NCI-H1417 (cell line): ENCODE data around the gene SLC31A1.

Source experiments
- DNase-seq, 3 experiments: peaks; one replicate each; lab custom pipeline; 2025; lab: John Stamatoyannopoulos, UW

SLC31A1 gene

GRCh38 chr9:113221003-113221799 is at the start of gene SLC31A1, which contains the start of gene FKBP15:
SLC31A1 (plus strand) TSS chr9:113221544; CDS start chr9:113256149, 34,605 bp downstream.
FKBP15 (minus strand) TSS chr9:113221277; CDS start chr9:113221243, 34 bp downstream.
- peak; percentile 91 to 99 (median 99) for DNase-seq

DNA sequence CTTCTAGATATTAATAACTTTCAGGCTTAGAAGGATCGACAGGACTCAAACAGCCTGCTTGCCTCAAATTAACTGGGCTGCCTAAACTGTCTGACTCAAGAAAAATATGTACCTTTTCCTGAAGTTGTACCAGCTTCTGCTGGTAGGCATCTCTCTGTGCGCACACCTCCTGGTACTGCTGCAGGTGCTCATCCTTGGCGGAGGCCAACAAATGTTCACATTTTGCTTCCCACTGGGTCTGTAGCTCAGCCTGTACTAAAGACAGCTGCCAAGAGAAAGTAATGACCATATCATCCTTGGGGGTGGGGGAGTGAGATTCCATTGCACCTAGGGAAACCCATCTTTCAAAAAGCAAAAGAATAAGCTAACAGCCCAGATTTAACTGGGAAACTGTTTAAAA is 48.0 kb upstream of the SLC31A1 start:
- DNase-seq = no peak

GRCh38 chr9:113176803-113177202 is 44.5 kb upstream of the SLC31A1 start:
- no peak for DNase-seq

GRCh38 chr9:113177251-113177650 is 44.1 kb upstream of the SLC31A1 start:
- no peak for DNase-seq

DNA sequence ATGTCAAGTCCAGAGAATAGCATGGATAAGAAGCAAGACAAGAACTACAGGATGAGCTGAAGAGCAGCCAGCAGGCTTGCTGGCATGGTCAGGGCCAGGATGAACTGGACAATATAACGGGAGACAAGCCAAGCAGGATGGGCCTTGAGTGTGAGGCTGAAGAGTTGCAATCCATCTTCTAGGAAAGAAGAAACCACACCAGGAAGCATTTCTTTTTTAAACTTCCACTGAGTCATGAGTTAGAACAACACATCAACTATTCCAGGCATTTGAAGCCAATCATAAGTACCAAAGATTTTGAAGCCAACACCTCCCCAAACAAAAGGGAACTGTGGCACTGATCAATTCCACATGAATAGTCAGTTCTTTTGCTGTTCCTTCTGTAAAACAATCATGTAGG is 43.3 kb upstream of the SLC31A1 start:
- no peak for DNase-seq

- no peak for DNase-seq
Measured at GRCh38 chr9:113179839-113180238, 41.5 kb upstream of the SLC31A1 start.

GRCh38 chr9:113181165-113181564 is 40.2 kb upstream of the SLC31A1 start:
- DNase-seq = no peak

DNA sequence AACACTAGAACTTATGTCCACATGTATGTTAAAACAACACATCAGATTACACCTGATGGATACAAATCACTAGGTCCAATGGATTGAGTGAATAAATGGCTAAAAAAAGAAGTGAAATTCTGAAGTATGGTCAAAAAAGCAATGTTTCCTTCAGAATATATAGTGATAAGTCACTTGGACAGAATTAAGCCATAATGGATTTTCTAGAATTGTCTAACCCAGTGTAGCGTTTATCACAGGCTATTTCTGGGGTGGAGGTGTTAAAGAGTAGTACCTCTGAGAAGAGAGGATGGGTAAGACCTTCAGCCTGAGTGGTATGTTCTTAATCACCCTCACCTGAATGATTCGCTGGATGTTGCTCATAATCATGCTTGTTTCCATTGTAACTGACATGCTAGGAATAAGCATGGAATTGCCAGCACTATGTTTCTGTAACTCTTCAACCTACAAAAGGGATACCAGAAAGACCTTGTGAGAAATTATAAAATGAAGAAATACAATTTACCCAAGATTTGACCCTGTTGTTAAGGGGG is 37.3 kb upstream of the SLC31A1 start:
- DNase-seq = no peak

DNA sequence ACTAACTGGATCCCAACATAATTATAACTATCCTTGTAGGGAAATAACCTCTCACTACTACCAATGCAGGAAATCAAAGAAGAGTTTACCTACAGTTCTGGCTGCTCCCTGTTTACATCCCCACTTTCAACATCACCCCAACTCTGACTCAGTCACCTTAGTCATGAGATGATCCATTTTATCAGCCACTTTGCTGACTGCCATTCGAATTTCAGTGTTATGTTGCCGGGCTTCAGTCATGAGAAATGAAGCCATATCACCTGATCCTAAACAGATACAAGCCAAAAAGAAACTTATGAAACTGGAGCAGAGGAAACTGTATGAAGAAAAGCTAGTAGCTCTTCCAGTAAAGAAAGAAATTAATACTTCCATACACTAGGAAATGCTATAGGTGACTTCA is 36.8 kb upstream of the SLC31A1 start:
- no peak for DNase-seq

GRCh38 chr9:113185271-113185670 is 36.1 kb upstream of the SLC31A1 start:
- DNase-seq = no peak

DNA sequence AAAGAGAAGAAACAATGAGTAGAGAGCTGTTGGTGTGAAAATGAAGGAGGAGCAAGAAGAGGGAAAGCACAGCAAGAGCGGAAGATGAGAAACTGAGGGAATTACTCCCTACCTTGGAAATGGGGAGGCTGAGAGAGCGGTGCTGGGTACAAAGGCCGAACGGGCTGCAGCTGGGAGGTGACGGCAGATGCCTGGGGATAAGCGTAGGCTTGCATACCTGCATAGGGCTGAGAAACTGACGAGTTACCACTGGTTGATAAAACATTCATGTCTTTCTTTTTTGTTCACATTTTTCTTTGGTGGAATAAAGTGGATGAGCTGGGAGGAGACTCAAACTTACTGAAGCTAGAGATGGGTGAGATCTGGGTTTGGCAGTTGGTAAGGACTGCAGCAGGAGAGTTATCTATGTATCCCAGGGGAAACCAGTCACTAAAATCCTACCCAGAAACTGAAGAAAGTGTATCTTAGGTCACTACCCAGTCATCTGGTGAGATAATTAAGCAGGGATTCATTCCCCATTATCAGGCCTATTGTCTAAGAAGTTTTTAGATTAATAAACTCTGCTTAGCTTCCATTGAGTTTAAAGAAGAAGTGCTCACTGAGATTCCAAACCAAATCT is 35.1 kb upstream of the SLC31A1 start:
- no peak for DNase-seq

- no peak for DNase-seq
Measured at GRCh38 chr9:113187929-113188595, 33.3 kb upstream of the SLC31A1 start.

DNA sequence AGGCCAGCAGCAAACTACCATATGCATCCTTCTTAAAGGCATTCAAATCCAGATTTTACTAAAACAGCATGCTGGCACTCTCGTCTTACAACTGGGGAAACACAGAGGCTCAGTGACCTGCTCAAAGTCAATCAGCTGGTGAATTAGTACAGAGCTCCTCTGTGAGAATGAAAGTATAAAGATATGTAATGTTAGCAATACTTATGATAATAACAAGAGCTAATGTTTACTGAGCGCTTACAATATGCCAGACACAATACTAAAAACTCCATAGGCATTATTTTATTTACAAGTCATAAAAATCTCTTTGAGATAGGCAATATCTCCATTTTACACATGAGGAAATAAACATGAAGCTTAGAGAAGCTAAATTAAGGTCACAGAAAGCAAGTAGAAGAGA is 28.9 kb upstream of the SLC31A1 start:
- DNase-seq = no peak

- DNase-seq = no peak
Measured at GRCh38 chr9:113199683-113200329, 21.5 kb upstream of the SLC31A1 start.

GRCh38 chr9:113205432-113205831 is 15.9 kb upstream of the SLC31A1 start:
- DNase-seq = no peak

DNA sequence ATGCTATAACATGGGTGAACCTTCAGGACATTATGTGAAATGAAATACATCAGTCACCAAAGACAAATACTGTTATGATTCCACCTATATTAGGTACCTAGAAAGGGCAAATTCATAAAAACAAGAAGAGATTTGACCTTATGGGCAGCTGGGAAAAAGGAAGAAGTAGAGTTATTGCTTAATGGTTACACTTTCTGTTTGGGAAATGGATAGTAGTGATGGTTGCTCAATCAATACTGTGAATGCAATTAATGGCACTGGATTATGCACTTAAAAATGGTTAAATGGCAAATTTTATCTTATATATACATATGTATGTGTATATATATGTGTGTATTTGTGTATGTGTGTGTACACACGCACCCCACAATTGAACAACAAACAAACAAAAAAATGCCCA is 15.5 kb upstream of the SLC31A1 start:
- DNase-seq = no peak

GRCh38 chr9:113210815-113211214 is 10.5 kb upstream of the SLC31A1 start:
- DNase-seq = no peak

GRCh38 chr9:113215132-113215531 is 6.2 kb upstream of the SLC31A1 start:
- DNase-seq = peak in 2 of 3 experiments; percentile 3 to 60

- no peak for DNase-seq
Measured at GRCh38 chr9:113216406-113216805, 4.9 kb upstream of the SLC31A1 start.

DNA sequence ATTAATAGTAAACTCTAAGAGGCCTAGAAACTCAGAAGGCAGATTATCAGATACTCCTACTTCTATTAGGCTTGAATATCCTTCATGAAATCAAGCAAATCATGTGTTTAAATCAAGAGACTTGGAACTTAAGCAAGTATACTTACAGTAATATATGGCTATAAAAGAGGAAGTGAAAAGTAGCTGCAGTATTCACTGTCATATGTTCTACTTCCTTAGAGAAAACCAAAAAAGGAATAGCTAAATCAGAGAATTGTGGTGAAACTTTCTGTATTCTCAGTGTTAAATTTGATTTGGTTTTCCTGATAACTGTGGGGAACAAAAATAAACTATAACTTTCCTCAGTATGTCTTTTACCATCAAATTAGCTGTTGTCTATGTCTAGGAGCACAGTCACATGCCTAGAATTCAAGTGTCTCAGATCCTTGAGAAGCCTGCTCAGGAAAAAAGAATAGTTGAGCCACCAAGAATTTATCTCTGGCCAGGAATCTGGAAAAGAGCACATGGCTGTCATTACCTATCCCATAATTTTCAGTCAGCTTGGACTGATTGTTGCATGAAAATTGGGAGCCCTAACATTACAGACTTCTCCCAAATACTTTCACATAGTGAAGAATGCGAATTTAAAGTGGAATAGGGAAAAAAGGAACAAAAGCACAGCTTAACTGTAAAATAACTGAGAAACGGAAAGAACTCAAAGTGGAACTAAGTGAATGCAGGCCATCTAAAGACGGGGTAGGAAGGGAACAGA is 2.0 kb upstream of the SLC31A1 start:
- no peak for DNase-seq

DNA sequence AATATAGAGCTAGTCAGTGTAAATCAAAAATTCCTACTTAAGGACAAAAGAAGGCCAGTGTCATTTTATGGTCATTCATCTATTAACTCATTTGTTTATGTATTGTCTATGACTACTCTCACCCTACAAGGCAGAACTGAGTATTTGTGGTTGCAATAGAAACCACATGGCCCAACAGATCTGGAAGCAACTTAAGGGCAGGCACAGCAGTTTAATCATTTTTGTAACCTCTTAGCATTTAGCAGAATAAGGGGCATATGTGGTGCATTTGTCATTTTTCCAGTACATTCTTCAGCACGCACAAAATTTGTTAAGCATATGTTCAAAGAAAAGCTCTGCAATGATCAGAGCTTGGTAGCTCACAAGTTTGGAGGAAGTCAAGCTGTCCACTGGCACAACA is 1.4 kb upstream of the SLC31A1 start:
- no peak for DNase-seq
